K562 (cell line): Measurements from ENCODE around the gene FGGY. TPM values are rescaled to one million over a fixed set of nuclear protein-coding genes. Genes with fewer than 3 reads are reported as not detected.

Experiments
- BRCA1 ChIP-seq, 2 experiments: fragments of 450-650 bp in 1 of 2; sonication (generic) in 1 of 2; formaldehyde crosslinking in 1 of 2; IDR thresholded peaks; 2 replicates each; pipeline versions ENCODE4 v1.5.0 to v1.6.1; 2017 to 2020; ENCODE audit warnings: mild to moderate bottlenecking in 1 of 2, missing genetic modification reagents in 1 of 2
- BRF1 ChIP-seq: IDR thresholded peaks from 3 replicates; pipeline ENCODE4 v1.6.1; 2011; ENCODE audit warnings: borderline replicate concordance, mild to moderate bottlenecking; ENCODE audit not compliant: insufficient read length; ENCODE audit errors: extremely low read depth
- CBFA2T2 ChIP-seq: fragments of 450-650 bp; conservative IDR thresholded peaks from 2 replicates; pipeline ENCODE4 v1.6.1; 2017; ENCODE audit warnings: mild to moderate bottlenecking
- CBX1 ChIP-seq: sonication (generic); IDR thresholded peaks from 2 replicates; pipeline ENCODE4 v1.6.1; 2016; ENCODE audit warnings: antibody characterized with exemption, low read depth, mild to moderate bottlenecking
- CREBBP ChIP-seq: IDR thresholded peaks from one replicate; pipeline ENCODE4 v1.6.1; 2012; ENCODE audit warnings: low read depth, mild to moderate bottlenecking, control low read depth, inconsistent platforms, low read length
- CSDE1 ChIP-seq, 2 experiments: fragments of 450-650 bp; IDR thresholded peaks; 2 replicates each; pipeline ENCODE4 v1.6.1; 2016; ENCODE audit warnings: mild to moderate bottlenecking in 1 of 2
- EWSR1 ChIP-seq: fragments of 450-650 bp; IDR thresholded peaks from 2 replicates; pipeline ENCODE4 v1.6.1; 2018; ENCODE audit warnings: borderline replicate concordance, mild to moderate bottlenecking, low read depth, moderate library complexity; ENCODE audit not compliant: partially characterized antibody
- GTF2A2 ChIP-seq: IDR thresholded peaks from 2 replicates; pipeline ENCODE4 v1.6.1; 2016; ENCODE audit warnings: mild to moderate bottlenecking, missing genetic modification characterization, missing compliant biosample characterization
- HNRNPL ChIP-seq: fragments of 200-400 bp; formaldehyde crosslinking; IDR thresholded peaks from 2 replicates; pipeline ENCODE4 v1.6.1; 2017; ENCODE audit warnings: low read depth, mild to moderate bottlenecking, low read length
- HNRNPUL1 ChIP-seq: fragments of 200-400 bp; formaldehyde crosslinking; IDR thresholded peaks from 2 replicates; pipeline ENCODE4 v1.6.1; 2017; ENCODE audit warnings: low read length
- LCOR ChIP-seq: sonication (generic); formaldehyde crosslinking; IDR thresholded peaks from 2 replicates; pipeline ENCODE4 v1.8.0; 2022; ENCODE audit warnings: mild to moderate bottlenecking, missing genetic modification reagents
- MEF2D ChIP-seq: conservative IDR thresholded peaks from 2 replicates; pipeline ENCODE4 v1.6.1; 2016; ENCODE audit warnings: low read depth, missing genetic modification characterization, missing compliant biosample characterization
- POLR2AphosphoS2 ChIP-seq: IDR thresholded peaks from 2 replicates; pipeline ENCODE4 v1.6.1; 2012; ENCODE audit warnings: low read length, improper control_type of control experiment
- SRSF9 ChIP-seq: fragments of 200-400 bp; formaldehyde crosslinking; IDR thresholded peaks from 2 replicates; pipeline ENCODE4 v1.6.1; 2017; ENCODE audit warnings: low read depth, low read length, borderline replicate concordance
- TCF3 ChIP-seq: sonication (generic); formaldehyde crosslinking; IDR thresholded peaks from 2 replicates; pipeline ENCODE4 v1.4.0; 2020; ENCODE audit warnings: mild to moderate bottlenecking, missing genetic modification reagents
- YBX1 ChIP-seq: fragments of 450-650 bp; IDR thresholded peaks from 2 replicates; pipeline ENCODE4 v1.7.1; 2016; ENCODE audit warnings: mild to moderate bottlenecking
- ZBTB17 ChIP-seq: fragments of 450-650 bp; formaldehyde crosslinking; IDR thresholded peaks from 2 replicates; pipeline ENCODE4 v1.4.0; 2020; ENCODE audit warnings: mild to moderate bottlenecking
- ZBTB8A ChIP-seq: fragments of 450-650 bp; IDR thresholded peaks from 2 replicates; pipeline ENCODE4 v1.6.1; 2018; ENCODE audit warnings: mild to moderate bottlenecking, moderate library complexity; ENCODE audit not compliant: partially characterized antibody
- ZC3H4 ChIP-seq: sonication (generic); formaldehyde crosslinking; IDR thresholded peaks from 2 replicates; pipeline ENCODE4 v1.9.0; 2021; ENCODE audit warnings: missing genetic modification reagents, borderline replicate concordance
- ZNF175 ChIP-seq: fragments of 200-800 bp; sonication (Bioruptor generic); IDR thresholded peaks from 2 replicates; pipeline ENCODE4 v1.6.1; 2016; ENCODE audit warnings: low read depth, mild to moderate bottlenecking, missing genetic modification characterization, missing compliant biosample characterization
- ZNF282 ChIP-seq: sonication (generic); formaldehyde crosslinking; IDR thresholded peaks from 2 replicates; pipeline ENCODE4 v1.8.1; 2023; ENCODE audit warnings: missing genetic modification reagents
- ZNF3 ChIP-seq: fragments of 250-450 bp; sonication (Bioruptor Pico); IDR thresholded peaks from 2 replicates; pipeline ENCODE4 v1.5.0; 2021; ENCODE audit warnings: mild to moderate bottlenecking, moderate library complexity
- ZNF444 ChIP-seq: fragments of 250-450 bp; sonication (Bioruptor Pico); IDR thresholded peaks from 2 replicates; pipeline ENCODE4 v1.4.0; 2020; ENCODE audit warnings: mild to moderate bottlenecking, moderate library complexity
- ZNF75A ChIP-seq: fragments of 450-650 bp; formaldehyde crosslinking; IDR thresholded peaks from 2 replicates; pipeline ENCODE4 v1.4.0; 2020; ENCODE audit warnings: mild to moderate bottlenecking
- polyA plus RNA-seq, 8 experiments: library from polyadenylated mRNA; depleted of rRNA in 4 of 8; stranded (reverse) in 5 of 8; unstranded in 3 of 8; fragments of >200 nt; fragmentation: Nextera tagmentation in 2 of 8; fragmentation: Illumina TruSeq in 1 of 8; extraction: Ambion mirVana in 2 of 8; extraction: Trizol in 1 of 8; gene quantifications; 2 replicates each; pipeline versions ENCODE4 v1.2.1 to v1.2.3, GENCODE V29; 2011 to 2014; ENCODE audit warnings: inconsistent platforms in 1 of 8, missing spikeins in 1 of 8
- total RNA-seq, 7 experiments: library from RNA; depleted of rRNA in 6 of 7; stranded (reverse); fragments of >200 nt in 6 of 7; fragmentation: Illumina TruSeq in 2 of 7; extraction: Trizol in 2 of 7; gene quantifications; 2 replicates each; pipeline versions ENCODE4 v1.2.1 to v1.2.3, GENCODE V29; 2011 to 2021; ENCODE audit warnings: low replicate concordance in 1 of 7
- TF ChIP-seq, protein P1 (sequence below): sonication (generic); formaldehyde crosslinking; IDR thresholded peaks from 2 replicates; pipeline ENCODE4 v1.8.0; 2023; ENCODE audit warnings: mild to moderate bottlenecking, missing genetic modification reagents
- TF ChIP-seq, protein P2 (sequence below): sonication (generic); formaldehyde crosslinking; IDR thresholded peaks from 2 replicates; pipeline ENCODE4 v1.8.1; 2023; ENCODE audit warnings: mild to moderate bottlenecking, missing genetic modification reagents
- TF ChIP-seq, protein P3 (sequence below): fragments of 250-450 bp; sonication (Bioruptor Pico); IDR thresholded peaks from 2 replicates; pipeline ENCODE4 v1.8.0; 2022; ENCODE audit warnings: moderate library complexity, mild to moderate bottlenecking, inconsistent platforms

The FGGY gene
- total and polyA plus RNA-seq, 9 of the 15 experiments (the other 6 are each of a cell fraction or from before 2014, with no cell fraction given): 9.7 to 19.2 (median 12.6) TPM

GRCh38 chr1:59505596-59506028 is 208.7 kb downstream of the FGGY start (continued):
- TF ChIP-seq LCOR: peak; percentile 52; the same call in 1 of the 2 replicates
- no peak for TF ChIP-seq ZNF444 (CRISPR knock-in tag)
- no peak for TF ChIP-seq EWSR1
- no peak for TF ChIP-seq HNRNPUL1
- peak; percentile 79 for TF ChIP-seq CBFA2T2
- no peak for TF ChIP-seq ZC3H4 (CRISPR knock-in tag)
- no peak for TF ChIP-seq YBX1
- no peak for TF ChIP-seq CBX1
- TF ChIP-seq POLR2AphosphoS2: no peak
- TF ChIP-seq MEF2D (tag): no peak
- TF ChIP-seq BRCA1 (IDR thresholded peaks at IDR 0.05): no peak
- no peak for TF ChIP-seq BRCA1 (CRISPR knock-in tag; IDR thresholded peaks at IDR 0.05)
- peak; percentile 96 for TF ChIP-seq TCF3 (CRISPR knock-in tag)
- TF ChIP-seq ZNF282 (CRISPR knock-in tag): no peak
- TF ChIP-seq ZBTB8A: no peak
- TF ChIP-seq, protein P1, sequence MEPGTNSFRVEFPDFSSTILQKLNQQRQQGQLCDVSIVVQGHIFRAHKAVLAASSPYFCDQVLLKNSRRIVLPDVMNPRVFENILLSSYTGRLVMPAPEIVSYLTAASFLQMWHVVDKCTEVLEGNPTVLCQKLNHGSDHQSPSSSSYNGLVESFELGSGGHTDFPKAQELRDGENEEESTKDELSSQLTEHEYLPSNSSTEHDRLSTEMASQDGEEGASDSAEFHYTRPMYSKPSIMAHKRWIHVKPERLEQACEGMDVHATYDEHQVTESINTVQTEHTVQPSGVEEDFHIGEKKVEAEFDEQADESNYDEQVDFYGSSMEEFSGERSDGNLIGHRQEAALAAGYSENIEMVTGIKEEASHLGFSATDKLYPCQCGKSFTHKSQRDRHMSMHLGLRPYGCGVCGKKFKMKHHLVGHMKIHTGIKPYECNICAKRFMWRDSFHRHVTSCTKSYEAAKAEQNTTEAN: no peak
- no peak for TF ChIP-seq CREBBP
- TF ChIP-seq BRF1: no peak
- no peak for TF ChIP-seq GTF2A2
- TF ChIP-seq, protein P2, sequence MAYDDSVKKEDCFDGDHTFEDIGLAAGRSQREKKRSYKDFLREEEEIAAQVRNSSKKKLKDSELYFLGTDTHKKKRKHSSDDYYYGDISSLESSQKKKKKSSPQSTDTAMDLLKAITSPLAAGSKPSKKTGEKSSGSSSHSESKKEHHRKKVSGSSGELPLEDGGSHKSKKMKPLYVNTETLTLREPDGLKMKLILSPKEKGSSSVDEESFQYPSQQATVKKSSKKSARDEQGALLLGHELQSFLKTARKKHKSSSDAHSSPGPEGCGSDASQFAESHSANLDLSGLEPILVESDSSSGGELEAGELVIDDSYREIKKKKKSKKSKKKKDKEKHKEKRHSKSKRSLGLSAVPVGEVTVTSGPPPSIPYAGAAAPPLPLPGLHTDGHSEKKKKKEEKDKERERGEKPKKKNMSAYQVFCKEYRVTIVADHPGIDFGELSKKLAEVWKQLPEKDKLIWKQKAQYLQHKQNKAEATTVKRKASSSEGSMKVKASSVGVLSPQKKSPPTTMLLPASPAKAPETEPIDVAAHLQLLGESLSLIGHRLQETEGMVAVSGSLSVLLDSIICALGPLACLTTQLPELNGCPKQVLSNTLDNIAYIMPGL (CRISPR knock-in tag): no peak
- TF ChIP-seq CSDE1 (IDR thresholded peaks at IDR 0.05): no peak
- TF ChIP-seq, protein P3, sequence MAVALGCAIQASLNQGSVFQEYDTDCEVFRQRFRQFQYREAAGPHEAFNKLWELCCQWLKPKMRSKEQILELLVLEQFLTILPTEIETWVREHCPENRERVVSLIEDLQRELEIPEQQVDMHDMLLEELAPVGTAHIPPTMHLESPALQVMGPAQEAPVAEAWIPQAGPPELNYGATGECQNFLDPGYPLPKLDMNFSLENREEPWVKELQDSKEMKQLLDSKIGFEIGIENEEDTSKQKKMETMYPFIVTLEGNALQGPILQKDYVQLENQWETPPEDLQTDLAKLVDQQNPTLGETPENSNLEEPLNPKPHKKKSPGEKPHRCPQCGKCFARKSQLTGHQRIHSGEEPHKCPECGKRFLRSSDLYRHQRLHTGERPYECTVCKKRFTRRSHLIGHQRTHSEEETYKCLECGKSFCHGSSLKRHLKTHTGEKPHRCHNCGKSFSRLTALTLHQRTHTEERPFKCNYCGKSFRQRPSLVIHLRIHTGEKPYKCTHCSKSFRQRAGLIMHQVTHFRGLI (CRISPR knock-in tag): no peak
- no peak for TF ChIP-seq ZBTB17 (CRISPR knock-in tag)
- no peak for TF ChIP-seq HNRNPL
- TF ChIP-seq ZNF75A (CRISPR knock-in tag): no peak
- TF ChIP-seq ZNF175 (CRISPR knock-in tag): peak; percentile 66; the same call in 1 of the 2 replicates
- TF ChIP-seq ZNF3: no peak
- no peak for TF ChIP-seq SRSF9
